K562 (cell line): Measurements from ENCODE around the gene CCDC192. TPM values are rescaled to one million over a fixed set of nuclear protein-coding genes. Genes with fewer than 3 reads are reported as not detected.

Experiments used
- CBFA2T3 ChIP-seq: fragments of 450-650 bp; IDR thresholded peaks from 2 replicates; pipeline ENCODE4 v1.6.1; 2017
- HNRNPK ChIP-seq: fragments of 200-400 bp; formaldehyde crosslinking; IDR thresholded peaks from one replicate; pipeline ENCODE4 v1.6.1; 2018; ENCODE audit warnings: mild to moderate bottlenecking, low read depth, low read length; ENCODE audit not compliant: poor library complexity, severe bottlenecking
- JUN ChIP-seq, 2 experiments: sonication (generic) in 1 of 2; formaldehyde crosslinking in 1 of 2; IDR thresholded peaks; 2 replicates each; pipeline versions ENCODE4 v1.6.1 to v1.8.0; 2012 to 2022; ENCODE audit warnings: borderline replicate concordance in 2 of 2, mild to moderate bottlenecking in 2 of 2, improper control_type of control experiment in 1 of 2, low read depth in 1 of 2, low read length in 1 of 2, missing genetic modification reagents in 1 of 2
- KLF1 ChIP-seq: fragments of 450-650 bp; IDR thresholded peaks from 2 replicates; pipeline ENCODE4 v1.6.1; 2016; ENCODE audit warnings: missing genetic modification characterization, missing compliant biosample characterization
- NFIC ChIP-seq: fragments of 450-650 bp; IDR thresholded peaks from 2 replicates; pipeline ENCODE4 v1.6.1; 2017; ENCODE audit warnings: mild to moderate bottlenecking, inconsistent platforms
- POLR3A ChIP-seq: IDR thresholded peaks from 2 replicates; pipeline ENCODE4 v1.6.1; 2011; ENCODE audit warnings: borderline replicate concordance, mild to moderate bottlenecking, moderate library complexity; ENCODE audit not compliant: insufficient read length, insufficient read depth; ENCODE audit errors: extremely low read depth
- PTRF ChIP-seq: fragments of 450-650 bp; IDR thresholded peaks from 2 replicates; pipeline ENCODE4 v1.6.1; 2016; ENCODE audit warnings: mild to moderate bottlenecking, missing genetic modification characterization, missing compliant biosample characterization
- SFPQ ChIP-seq: fragments of 200-400 bp; formaldehyde crosslinking; IDR thresholded peaks from 2 replicates; pipeline ENCODE4 v1.6.1; 2017; ENCODE audit warnings: mild to moderate bottlenecking, low read depth, low read length, moderate library complexity
- SRSF9 ChIP-seq: fragments of 200-400 bp; formaldehyde crosslinking; IDR thresholded peaks from 2 replicates; pipeline ENCODE4 v1.6.1; 2017; ENCODE audit warnings: low read depth, low read length, borderline replicate concordance
- TAL1 ChIP-seq: fragments of 450-650 bp; IDR thresholded peaks from 2 replicates; pipeline ENCODE4 v1.6.1; 2016; ENCODE audit warnings: mild to moderate bottlenecking
- ZNF239 ChIP-seq: fragments of 250-450 bp; sonication (Bioruptor Pico); IDR thresholded peaks from 2 replicates; pipeline ENCODE4 v1.4.0; 2020; ENCODE audit warnings: mild to moderate bottlenecking
- polyA plus RNA-seq, 8 experiments: library from polyadenylated mRNA; depleted of rRNA in 4 of 8; stranded (reverse) in 5 of 8; unstranded in 3 of 8; fragments of >200 nt; fragmentation: Nextera tagmentation in 2 of 8; fragmentation: Illumina TruSeq in 1 of 8; extraction: Ambion mirVana in 2 of 8; extraction: Trizol in 1 of 8; gene quantifications; 2 replicates each; pipeline versions ENCODE4 v1.2.1 to v1.2.3, GENCODE V29; 2011 to 2014; ENCODE audit warnings: inconsistent platforms in 1 of 8, missing spikeins in 1 of 8
- total RNA-seq, 7 experiments: library from RNA; depleted of rRNA in 6 of 7; stranded (reverse); fragments of >200 nt in 6 of 7; fragmentation: Illumina TruSeq in 2 of 7; extraction: Trizol in 2 of 7; gene quantifications; 2 replicates each; pipeline versions ENCODE4 v1.2.1 to v1.2.3, GENCODE V29; 2011 to 2021; ENCODE audit warnings: low replicate concordance in 1 of 7
- TF ChIP-seq, protein P1 (sequence below): IDR thresholded peaks from 2 replicates; pipeline ENCODE4 v1.6.1; 2016; ENCODE audit warnings: missing genetic modification characterization, missing compliant biosample characterization
- TF ChIP-seq, protein P2 (sequence below): fragments of 250-450 bp; sonication (Bioruptor Pico); IDR thresholded peaks from 2 replicates; pipeline ENCODE4 v1.8.0; 2022; ENCODE audit warnings: moderate library complexity, mild to moderate bottlenecking, inconsistent platforms
- TF ChIP-seq, protein P3 (sequence below): fragments of 450-650 bp; IDR thresholded peaks from 2 replicates; pipeline ENCODE4 v1.6.1; 2016; ENCODE audit warnings: low read depth

Gene CCDC192
- total and polyA plus RNA-seq, 9 of the 15 experiments (the other 6 are each of a cell fraction or from before 2014, with no cell fraction given): 0.21 to 0.66 (median 0.38) TPM; not detected in 2

DNA sequence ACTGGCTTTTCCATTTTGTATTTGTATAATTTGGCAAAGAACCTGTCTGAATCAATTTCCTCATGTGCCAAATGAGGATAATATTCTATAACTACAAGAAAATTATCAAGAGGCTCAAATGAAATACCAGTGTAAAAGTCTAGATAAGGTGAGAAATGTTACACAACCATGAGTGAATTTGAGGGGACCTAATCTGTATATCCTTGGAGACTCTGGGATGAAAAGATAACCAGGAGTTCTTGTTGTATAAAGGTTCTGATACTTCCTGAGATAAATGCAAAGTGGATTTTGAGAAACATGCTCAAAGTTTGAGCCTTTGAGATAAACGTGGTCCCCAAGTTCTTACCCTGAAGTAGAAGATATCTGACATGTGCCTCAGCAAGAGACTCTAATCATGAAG, 260.0 kb downstream of the CCDC192 start (continued):
- no peak for TF ChIP-seq SFPQ
- no peak for TF ChIP-seq HNRNPK
- no peak for TF ChIP-seq PTRF (tag)
- TF ChIP-seq NFIC: no peak
- TF ChIP-seq JUN (IDR thresholded peaks at IDR 0.05; ENCODE audit: borderline replicate concordance, low read depth, low read length): no peak
- TF ChIP-seq JUN (CRISPR knock-in tag; IDR thresholded peaks at IDR 0.05; ENCODE audit: borderline replicate concordance): no peak
- TF ChIP-seq, protein P1, sequence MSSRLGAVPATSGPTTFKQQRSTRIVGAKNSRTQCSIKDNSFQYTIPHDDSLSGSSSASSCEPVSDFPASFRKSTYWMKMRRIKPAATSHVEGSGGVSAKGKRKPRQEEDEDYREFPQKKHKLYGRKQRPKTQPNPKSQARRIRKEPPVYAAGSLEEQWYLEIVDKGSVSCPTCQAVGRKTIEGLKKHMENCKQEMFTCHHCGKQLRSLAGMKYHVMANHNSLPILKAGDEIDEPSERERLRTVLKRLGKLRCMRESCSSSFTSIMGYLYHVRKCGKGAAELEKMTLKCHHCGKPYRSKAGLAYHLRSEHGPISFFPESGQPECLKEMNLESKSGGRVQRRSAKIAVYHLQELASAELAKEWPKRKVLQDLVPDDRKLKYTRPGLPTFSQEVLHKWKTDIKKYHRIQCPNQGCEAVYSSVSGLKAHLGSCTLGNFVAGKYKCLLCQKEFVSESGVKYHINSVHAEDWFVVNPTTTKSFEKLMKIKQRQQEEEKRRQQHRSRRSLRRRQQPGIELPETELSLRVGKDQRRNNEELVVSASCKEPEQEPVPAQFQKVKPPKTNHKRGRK (tag): no peak
- TF ChIP-seq, protein P2, sequence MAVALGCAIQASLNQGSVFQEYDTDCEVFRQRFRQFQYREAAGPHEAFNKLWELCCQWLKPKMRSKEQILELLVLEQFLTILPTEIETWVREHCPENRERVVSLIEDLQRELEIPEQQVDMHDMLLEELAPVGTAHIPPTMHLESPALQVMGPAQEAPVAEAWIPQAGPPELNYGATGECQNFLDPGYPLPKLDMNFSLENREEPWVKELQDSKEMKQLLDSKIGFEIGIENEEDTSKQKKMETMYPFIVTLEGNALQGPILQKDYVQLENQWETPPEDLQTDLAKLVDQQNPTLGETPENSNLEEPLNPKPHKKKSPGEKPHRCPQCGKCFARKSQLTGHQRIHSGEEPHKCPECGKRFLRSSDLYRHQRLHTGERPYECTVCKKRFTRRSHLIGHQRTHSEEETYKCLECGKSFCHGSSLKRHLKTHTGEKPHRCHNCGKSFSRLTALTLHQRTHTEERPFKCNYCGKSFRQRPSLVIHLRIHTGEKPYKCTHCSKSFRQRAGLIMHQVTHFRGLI: no peak
- TF ChIP-seq CBFA2T3: peak; percentile 82
- TF ChIP-seq ZNF239 (CRISPR knock-in tag): peak; percentile 86
- TF ChIP-seq TAL1: peak; percentile 67
- no peak for TF ChIP-seq POLR3A
- TF ChIP-seq, protein P3, sequence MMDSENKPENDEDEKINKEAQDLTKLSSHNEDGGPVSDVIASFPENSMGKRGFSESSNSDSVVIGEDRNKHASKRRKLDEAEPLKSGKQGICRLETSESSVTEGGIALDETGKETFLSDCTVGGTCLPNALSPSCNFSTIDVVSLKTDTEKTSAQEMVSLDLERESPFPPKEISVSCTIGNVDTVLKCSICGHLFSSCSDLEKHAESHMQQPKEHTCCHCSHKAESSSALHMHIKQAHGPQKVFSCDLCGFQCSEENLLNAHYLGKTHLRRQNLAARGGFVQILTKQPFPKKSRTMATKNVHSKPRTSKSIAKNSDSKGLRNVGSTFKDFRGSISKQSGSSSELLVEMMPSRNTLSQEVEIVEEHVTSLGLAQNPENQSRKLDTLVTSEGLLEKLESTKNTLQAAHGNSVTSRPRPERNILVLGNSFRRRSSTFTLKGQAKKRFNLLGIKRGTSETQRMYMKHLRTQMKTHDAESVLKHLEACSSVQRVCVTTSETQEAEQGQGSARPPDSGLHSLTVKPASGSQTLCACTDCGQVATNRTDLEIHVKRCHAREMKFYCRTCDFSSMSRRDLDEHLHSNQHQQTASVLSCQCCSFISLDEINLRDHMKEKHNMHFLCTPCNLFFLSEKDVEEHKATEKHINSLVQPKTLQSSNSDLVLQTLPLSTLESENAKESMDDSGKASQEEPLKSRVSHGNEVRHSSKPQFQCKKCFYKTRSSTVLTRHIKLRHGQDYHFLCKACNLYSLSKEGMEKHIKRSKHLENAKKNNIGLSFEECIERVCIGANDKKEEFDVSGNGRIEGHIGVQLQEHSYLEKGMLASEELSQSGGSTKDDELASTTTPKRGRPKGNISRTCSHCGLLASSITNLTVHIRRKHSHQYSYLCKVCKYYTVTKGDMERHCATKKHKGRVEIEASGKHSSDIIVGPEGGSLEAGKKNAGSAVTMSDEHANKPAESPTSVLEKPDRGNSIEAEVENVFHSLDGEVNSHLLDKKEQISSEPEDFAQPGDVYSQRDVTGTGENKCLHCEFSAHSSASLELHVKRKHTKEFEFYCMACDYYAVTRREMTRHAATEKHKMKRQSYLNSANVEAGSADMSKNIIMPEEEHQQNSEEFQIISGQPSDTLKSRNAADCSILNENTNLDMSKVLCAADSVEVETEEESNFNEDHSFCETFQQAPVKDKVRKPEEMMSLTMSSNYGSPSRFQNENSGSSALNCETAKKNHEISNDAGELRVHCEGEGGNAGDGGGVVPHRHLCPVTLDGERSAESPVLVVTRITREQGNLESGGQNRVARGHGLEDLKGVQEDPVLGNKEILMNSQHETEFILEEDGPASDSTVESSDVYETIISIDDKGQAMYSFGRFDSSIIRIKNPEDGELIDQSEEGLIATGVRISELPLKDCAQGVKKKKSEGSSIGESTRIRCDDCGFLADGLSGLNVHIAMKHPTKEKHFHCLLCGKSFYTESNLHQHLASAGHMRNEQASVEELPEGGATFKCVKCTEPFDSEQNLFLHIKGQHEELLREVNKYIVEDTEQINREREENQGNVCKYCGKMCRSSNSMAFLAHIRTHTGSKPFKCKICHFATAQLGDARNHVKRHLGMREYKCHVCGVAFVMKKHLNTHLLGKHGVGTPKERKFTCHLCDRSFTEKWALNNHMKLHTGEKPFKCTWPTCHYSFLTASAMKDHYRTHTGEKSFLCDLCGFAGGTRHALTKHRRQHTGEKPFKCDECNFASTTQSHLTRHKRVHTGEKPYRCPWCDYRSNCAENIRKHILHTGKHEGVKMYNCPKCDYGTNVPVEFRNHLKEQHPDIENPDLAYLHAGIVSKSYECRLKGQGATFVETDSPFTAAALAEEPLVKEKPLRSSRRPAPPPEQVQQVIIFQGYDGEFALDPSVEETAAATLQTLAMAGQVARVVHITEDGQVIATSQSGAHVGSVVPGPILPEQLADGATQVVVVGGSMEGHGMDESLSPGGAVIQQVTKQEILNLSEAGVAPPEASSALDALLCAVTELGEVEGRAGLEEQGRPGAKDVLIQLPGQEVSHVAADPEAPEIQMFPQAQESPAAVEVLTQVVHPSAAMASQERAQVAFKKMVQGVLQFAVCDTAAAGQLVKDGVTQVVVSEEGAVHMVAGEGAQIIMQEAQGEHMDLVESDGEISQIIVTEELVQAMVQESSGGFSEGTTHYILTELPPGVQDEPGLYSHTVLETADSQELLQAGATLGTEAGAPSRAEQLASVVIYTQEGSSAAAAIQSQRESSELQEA: no peak
- no peak for TF ChIP-seq SRSF9
- no peak for TF ChIP-seq KLF1 (tag)
